Fibroblast of lung (primary cell): Measurements from ENCODE around the gene APP.

ENCODE experiments used
- EZH2 ChIP-seq: IDR thresholded peaks from 2 replicates; pipeline ENCODE4 v1.5.1; 2012; ENCODE audit warnings: low read length, control low read depth, mild to moderate bottlenecking; ENCODE audit errors: missing control alignments
- TF ChIP-seq, protein P1 (sequence below), 2 donors: IDR thresholded peaks in 1 of 2; conservative IDR thresholded peaks in 1 of 2; 1 replicate in 1 of 2; 2 replicates in 1 of 2; pipeline ENCODE4 v1.5.1; 2011 to 2012; ENCODE audit warnings: low read length in 2 of 2, control low read depth in 1 of 2, inconsistent platforms in 1 of 2, low read depth in 1 of 2, mild to moderate bottlenecking in 1 of 2

DNA sequence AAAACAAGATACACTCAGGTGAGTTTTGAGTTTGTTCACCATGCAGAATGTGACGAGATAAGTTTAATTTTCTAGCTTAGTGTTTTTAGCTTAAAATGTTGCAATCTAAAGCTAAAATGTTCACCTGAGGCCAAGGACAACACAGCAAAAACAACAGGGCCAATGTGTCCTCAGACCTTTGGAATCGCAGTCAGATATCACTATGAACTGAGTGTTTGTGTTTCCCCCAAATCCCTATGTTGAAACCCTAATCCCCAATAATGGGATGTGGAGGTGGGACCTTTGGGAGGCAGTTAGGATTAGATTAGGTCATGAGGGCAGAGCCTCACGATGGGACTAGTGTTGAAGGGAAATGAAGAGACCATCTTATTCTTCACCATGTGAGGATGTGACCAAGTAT lies 291.4 kb downstream of the APP start:
- TF ChIP-seq, protein P1, sequence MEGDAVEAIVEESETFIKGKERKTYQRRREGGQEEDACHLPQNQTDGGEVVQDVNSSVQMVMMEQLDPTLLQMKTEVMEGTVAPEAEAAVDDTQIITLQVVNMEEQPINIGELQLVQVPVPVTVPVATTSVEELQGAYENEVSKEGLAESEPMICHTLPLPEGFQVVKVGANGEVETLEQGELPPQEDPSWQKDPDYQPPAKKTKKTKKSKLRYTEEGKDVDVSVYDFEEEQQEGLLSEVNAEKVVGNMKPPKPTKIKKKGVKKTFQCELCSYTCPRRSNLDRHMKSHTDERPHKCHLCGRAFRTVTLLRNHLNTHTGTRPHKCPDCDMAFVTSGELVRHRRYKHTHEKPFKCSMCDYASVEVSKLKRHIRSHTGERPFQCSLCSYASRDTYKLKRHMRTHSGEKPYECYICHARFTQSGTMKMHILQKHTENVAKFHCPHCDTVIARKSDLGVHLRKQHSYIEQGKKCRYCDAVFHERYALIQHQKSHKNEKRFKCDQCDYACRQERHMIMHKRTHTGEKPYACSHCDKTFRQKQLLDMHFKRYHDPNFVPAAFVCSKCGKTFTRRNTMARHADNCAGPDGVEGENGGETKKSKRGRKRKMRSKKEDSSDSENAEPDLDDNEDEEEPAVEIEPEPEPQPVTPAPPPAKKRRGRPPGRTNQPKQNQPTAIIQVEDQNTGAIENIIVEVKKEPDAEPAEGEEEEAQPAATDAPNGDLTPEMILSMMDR (conservative IDR thresholded peaks at IDR 0.05 in 1 of 2, IDR thresholded peaks at IDR 0.05 in 1 of 2; ENCODE audit: low read depth in 1 of 2, low read length in 2 of 2): no peak
- no peak for TF ChIP-seq EZH2
